Ovary (tissue), 3 donors: ENCODE results near the gene ZBTB4.

Experiments
- EP300 ChIP-seq: sonication (generic); formaldehyde crosslinking; IDR thresholded peaks from one replicate; pipeline ENCODE4 v1.6.1; 2017; ENCODE audit warnings: antibody characterized with exemption
- TF ChIP-seq, protein P1 (sequence below), 3 donors: fragments of 450-650 bp in 2 of 3; fragments of 200-600 bp in 1 of 3; IDR thresholded peaks; one replicate each; pipeline versions ENCODE4 v1.5.1 to v1.8.0; 2016 to 2022; ENCODE audit warnings: antibody characterized with exemption in 3 of 3, mild to moderate bottlenecking in 1 of 3
- donor health status: DM: no; HTN: no; CAD: no.

DNA sequence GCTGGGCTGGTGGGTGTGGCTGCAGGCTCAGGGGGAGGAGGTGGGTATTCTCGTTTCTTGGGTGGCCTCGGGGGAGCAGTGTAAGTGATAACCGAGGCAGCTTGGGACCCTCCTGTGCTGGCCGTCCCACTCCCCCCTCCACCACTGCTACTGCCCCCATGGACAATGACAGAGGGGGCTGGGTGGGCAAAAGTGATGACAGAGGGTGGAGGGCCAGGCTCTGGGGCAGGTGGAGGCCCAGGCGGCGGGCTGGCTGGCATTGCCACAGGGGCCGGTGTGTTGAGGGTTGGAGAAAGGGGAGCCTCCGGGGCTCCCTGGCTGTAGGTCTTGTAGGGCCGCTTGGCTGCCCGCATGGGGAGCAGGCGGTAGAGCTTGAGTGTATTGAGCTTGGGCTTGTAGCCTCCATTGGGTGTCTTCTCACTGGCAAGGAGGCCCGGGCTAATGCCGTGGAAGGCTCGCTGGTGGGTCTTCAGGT is 16.0 kb downstream of the ZBTB4 start:
- TF ChIP-seq, protein P1, sequence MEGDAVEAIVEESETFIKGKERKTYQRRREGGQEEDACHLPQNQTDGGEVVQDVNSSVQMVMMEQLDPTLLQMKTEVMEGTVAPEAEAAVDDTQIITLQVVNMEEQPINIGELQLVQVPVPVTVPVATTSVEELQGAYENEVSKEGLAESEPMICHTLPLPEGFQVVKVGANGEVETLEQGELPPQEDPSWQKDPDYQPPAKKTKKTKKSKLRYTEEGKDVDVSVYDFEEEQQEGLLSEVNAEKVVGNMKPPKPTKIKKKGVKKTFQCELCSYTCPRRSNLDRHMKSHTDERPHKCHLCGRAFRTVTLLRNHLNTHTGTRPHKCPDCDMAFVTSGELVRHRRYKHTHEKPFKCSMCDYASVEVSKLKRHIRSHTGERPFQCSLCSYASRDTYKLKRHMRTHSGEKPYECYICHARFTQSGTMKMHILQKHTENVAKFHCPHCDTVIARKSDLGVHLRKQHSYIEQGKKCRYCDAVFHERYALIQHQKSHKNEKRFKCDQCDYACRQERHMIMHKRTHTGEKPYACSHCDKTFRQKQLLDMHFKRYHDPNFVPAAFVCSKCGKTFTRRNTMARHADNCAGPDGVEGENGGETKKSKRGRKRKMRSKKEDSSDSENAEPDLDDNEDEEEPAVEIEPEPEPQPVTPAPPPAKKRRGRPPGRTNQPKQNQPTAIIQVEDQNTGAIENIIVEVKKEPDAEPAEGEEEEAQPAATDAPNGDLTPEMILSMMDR (IDR thresholded peaks at IDR 0.05), result no peak
- TF ChIP-seq EP300, result no peak
